AG08395 (cell line): ENCODE results near the gene RBM20.
"Not testable (repeated sequence)": the region's sequence is repeated elsewhere in the genome, so short reads cannot be mapped to it uniquely, and the experiment has no call there.

Source experiments
- DNase-seq: peaks from one replicate; pipeline ENCODE4 v3.0.0; 2012; ENCODE audit warnings: mixed read lengths, low spot score

Gene RBM20

DNA sequence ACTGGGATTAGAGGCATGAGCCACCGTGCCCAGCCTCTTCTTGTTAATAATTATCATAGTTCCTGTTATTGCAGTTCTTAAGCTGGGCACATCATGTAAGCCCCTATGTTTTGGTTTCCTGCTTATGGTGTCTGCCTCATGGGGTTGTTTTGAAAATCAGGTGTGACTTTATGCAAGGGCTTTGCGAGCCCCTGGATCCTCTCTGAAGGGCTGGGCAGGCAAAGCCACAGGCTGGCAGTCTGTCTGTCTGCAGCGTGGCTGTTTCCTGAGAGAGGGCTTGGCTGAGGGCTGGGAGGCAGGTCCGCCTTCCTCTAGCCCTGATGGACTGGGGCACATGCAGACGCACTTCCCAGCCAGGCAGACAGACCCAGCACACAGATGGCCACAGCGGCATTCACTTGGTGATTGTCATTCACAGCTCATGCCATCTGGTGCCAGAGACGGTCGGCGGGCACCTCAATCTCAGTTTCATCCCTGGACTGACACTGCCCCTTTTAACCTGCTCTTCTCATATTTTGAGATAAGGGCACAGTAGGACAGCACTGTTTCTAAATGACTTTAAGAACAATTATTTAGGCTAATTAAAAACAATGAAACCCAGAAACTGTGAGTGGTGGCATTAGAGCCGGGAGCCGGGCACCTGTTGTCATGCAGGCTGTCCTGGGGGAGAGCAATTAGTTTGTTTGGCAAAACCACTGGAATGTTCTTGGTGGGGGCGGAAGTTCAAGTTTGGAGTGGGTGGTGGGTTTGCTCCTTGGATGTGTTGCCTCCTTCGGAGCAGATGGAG lies 35.5 kb downstream of the RBM20 start:
- DNase-seq = no peak

DNA sequence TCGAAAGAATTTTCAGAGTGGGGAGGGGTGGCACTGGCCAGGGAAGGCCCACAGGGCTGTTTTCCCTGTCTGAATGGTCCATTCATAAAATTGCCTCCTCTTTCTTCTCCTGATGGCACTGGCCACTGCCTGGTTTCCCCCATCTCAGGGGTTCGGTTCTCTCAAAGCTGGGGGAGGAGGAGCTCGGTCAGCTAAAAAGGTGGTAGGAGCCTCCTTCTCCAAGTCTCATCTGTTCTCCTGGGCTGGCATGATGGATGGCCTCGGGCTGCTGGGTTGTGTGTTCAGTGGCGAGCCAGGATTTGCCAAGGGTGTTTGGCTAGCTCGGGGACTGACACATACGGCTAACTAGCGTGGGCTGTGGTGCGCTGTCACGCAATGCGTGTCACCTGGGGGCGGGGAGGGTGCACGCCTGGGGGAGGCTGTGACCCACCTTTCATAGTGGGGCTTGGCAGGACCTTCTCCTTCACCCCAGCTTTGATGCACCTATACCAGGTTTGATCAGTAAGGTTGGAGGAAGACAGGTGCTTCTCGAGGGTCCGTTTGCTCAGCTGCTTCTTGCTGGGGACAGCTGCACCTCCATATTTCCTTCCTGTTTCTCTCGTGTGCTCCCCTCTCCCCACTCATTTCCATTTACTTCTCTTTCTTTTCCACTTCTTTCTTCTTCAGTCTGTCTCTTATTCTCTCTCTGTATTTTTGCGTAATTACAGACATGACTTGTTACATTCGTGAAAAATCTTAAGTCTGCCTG lies 36.3 kb downstream of the RBM20 start:
- no peak for DNase-seq

DNA sequence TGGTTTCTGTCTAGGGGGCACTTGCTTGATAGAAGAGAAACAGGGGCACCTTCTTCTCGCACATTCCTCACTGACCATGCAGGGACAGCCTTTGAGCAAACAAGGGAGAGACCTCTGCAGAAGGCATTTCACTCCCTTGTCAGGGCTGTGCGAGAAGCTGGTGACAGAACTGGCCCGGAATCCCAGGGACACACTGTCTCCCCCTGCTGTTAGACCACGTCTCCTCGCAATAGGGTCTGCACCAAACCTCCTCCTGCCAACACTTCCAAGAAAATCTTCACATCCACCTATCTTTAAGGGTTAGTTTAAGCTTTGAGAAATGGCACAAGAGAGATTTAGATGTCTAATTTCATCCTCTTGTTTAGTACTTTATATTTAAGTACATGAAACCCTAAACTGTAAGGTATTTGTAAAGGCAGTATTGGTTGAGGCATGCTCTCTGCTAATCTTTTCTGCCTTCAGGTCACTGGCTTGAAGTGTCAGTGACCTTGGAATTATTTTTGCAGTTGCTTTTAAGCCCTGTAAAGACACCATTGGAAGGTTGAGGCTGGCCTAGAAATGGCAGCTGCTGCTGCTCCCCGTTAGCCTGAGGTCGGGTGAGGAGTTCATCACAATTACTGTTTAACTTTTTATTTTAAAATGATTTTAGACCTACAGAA lies 37.0 kb downstream of the RBM20 start:
- peak; percentile 31 for DNase-seq

DNA sequence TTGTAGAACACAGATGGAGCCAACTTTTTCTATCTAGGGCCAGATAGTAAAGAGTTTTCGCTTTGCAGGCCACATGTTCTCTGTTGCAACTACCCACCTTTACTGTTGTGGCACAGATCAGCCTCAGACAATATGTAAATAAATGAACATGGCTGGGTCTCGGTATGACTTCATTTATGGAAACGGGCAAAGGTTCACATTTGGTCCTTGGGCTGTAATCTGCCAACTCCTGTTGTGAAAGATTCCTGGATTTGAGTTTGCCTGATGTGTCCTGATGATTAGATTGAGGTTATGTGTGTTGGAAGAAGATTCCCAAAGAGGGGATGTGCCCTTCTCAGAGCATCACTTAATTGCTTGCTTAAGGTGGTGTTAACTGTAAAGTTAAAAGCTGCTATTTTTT lies 38.2 kb downstream of the RBM20 start:
- no peak for DNase-seq

GRCh38 chr10:110684800-110685446 lies 40.8 kb downstream of the RBM20 start:
- peak; percentile 78 for DNase-seq

DNA sequence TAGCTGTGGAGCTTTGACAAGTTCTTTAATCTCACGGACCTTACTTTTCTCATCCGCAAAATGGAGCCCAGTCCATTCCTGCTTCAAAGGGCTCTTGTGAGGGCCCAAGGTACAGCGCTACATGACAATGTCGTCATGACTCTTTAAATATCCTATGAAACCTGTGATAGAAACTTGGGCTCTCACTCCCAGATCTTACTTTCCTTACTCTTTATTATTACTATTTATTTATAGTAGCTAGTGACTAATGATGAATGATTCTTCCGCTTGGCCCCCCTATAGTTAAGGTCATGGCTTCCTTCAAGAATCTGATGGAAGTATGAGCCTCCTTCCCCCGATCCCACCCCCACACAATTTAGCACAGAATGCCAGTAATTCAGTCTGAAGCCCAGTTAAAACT lies 41.9 kb downstream of the RBM20 start:
- no peak for DNase-seq

- no peak for DNase-seq
These were observed 42.8 kb downstream of the RBM20 start for GRCh38 chr10:110686949-110687348.

DNA sequence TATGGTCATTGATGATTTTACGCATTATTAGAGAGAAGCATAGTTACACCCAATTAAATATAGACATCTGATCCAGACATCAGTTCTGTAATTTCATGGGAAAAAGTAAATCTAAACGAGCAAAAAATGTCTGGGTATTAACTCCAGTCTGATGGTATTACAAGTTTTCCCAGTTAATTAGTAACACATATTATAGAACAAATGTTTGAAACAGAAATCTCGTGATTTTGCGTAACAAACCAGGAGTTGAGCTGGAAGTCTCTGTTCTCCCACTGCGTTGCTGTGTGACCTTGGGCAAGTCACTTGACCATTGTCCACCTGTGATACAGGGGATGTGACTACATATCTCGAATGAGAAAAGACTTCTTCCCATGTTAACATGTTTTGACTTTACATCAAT lies 43.3 kb downstream of the RBM20 start:
- no peak for DNase-seq

GRCh38 chr10:110691139-110691538 lies 47.0 kb downstream of the RBM20 start:
- no peak for DNase-seq

DNA sequence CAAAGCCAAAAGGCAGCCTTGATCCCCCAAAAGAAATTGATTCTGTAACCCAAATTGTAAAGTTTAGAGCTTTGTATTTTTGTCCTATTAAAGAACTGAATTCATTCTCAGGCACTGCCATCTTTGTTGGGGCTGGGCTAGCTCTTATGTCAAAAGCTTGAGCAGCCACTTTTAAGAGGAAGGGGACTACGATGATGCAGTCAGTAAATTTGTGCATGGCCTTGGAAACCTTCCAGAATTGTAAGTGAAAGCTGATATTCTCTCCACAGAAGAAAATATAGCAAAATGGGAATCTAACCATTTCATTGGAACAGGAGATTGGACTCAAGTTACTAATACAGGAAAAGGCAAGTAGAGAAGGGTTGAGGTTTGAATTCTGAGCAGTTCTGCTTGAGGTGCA lies 50.1 kb downstream of the RBM20 start:
- DNase-seq = no peak

GRCh38 chr10:110694820-110695538 lies 50.8 kb downstream of the RBM20 start:
- DNase-seq = no peak

- no peak for DNase-seq
These were observed 51.4 kb downstream of the RBM20 start for GRCh38 chr10:110695539-110695886.

- DNase-seq = no peak
These were observed 52.3 kb downstream of the RBM20 start for GRCh38 chr10:110696436-110696835.

GRCh38 chr10:110698340-110698739 lies 54.2 kb downstream of the RBM20 start:
- DNase-seq = no peak

- no peak for DNase-seq
These were observed 54.7 kb downstream of the RBM20 start for GRCh38 chr10:110698782-110699201.

- DNase-seq = no peak
These were observed 55.8 kb downstream of the RBM20 start for GRCh38 chr10:110699859-110700468.

GRCh38 chr10:110700947-110701616 lies 56.9 kb downstream of the RBM20 start:
- DNase-seq = no peak

GRCh38 chr10:110701617-110701971 lies 57.5 kb downstream of the RBM20 start:
- DNase-seq = no peak

GRCh38 chr10:110704070-110704469 lies 59.9 kb downstream of the RBM20 start:
- DNase-seq = no peak

GRCh38 chr10:110704906-110705476 lies 60.9 kb downstream of the RBM20 start:
- no peak for DNase-seq

GRCh38 chr10:110705596-110705995 lies 61.5 kb downstream of the RBM20 start:
- DNase-seq = not testable (repeated sequence)
